ENCODE results near the gene TLL2.
"Not testable (repeated sequence)": the region's sequence is repeated elsewhere in the genome, so short reads cannot be mapped to it uniquely, and the experiment has no call there.

The TLL2 gene

DNA sequence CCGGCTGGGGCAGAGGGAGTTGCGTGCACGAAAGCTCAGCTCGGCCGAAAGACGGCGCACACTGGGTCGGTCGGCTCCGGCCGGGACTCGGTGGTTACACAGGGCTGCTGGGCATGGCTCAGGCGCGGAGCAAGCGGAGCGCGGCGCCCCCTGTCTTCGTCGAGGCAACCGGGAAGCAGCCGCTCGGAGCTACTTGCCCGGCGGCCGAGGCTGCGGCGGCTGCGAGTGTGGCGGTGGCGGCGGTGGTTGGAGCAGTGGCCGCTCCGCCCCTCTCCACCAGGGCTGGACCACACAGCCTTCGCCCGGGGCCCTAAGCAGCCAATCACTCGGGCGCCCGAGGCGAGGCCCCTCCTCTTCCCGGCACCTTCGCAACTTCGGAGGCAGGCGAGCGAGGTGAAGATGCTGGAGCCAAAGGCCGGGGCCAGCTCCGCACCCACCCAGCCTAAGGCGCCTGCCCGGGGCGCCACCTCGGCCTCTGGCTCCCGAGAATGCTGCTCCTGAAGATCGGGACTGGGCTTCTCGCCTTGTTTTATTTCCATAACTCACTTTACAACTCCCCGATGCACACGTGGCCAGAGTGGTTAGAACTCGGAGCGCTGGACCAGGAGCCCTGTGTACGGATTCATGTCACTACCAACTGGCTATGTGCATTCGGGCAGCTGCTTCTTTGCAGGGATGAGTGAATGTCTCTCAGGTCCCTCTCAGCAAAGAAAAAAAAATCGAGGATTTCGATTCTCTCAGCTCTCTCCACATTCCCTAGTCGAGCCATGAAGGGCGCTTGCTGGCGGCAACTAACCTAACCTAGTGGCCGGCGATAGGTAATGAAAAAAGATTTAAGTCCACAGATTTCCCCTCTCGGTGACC, at the start of gene TLL2:
Gene TLL2, minus strand, starts transcription at position 229 of the 864 bp plus-strand sequence. CDS start 241 bp downstream, outside the sequence.
- peak; percentile 49 for DNase-seq

DNA sequence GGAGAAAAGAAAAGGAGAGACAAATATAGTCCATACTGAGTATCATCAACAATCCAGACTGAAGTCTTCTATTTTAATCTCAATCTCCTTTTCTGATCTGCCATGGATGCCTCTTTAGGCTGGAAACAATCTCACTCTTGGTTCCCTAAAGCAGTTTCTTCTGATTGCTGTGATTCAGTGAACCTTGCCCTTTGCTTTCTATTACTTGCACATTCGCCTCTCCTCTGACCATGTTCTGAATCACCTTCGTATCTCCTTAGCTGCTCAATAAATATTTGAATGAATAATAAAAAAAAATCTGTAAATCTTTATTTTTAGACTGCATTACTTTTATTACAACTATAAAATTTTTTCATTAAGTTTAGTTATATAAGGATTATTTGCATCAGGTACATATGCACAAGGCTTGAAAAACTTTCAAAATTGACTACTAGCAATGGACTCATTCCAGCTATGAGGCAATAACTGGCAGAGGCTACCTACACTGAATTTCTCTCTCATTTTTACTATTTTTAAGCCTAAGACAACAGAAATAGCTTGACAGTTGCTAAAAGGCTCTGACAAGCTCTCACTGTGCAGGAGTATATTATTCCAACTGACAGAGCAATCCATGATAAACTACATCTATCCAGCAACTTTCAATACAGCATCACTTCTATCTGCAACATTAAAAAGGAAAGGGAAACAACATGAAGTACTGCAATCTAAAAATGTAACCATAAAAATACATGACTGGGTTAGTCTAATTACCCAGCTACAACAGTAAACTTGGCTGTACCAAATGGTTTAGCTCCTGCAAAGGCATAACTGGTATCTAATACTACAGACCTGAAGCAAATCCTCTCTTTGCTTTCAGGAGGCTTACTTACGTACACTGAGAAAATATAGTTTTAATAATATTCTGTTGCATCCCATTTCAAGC, 47.5 kb upstream of the TLL2 start:
- DNase-seq: no peak

- DNase-seq: no peak
Observed at GRCh38 chr10:96560489-96560888, 46.8 kb upstream of the TLL2 start.

GRCh38 chr10:96556003-96556402, 42.3 kb upstream of the TLL2 start:
- no peak for DNase-seq

DNA sequence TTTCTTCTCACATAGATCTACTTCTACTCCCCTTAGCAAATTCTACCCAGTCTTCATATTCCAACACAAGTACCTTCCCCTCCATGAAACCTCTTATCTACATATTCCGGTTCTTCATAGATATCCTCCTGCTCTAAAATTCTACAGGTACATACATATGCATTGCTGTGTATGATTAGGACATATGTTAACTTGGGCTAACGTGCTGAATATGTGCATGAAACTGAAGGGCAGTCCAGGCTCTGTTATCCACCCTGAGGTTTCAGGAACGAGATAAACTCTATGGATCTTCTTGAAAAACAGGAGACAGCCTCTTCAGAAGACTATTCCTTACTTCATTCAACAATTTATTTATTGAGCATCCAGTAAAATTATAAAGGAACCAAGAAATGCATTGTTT, 41.6 kb upstream of the TLL2 start:
- DNase-seq: no peak

- no peak for DNase-seq
Observed at GRCh38 chr10:96548589-96548988, 34.9 kb upstream of the TLL2 start.

GRCh38 chr10:96545558-96545957, 31.8 kb upstream of the TLL2 start:
- DNase-seq: not testable (repeated sequence)

DNA sequence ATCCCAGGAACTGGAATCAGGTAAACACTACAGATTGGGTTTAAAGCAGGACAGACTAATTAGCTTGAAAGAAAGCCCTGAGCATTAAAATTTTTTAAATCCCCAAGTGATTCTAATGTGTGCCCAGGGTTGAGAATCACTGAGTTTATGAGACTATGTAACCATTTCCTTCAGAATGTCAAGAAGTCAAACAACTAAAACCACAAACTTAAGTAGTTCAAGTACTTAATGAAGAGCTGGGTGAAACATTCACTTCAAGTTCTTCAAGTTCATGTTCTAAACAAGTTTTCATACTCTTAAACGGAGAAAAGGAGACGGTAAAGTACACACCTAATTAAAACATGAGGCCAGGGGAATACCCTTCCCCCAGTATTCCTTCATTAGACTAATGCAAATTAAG, 28.2 kb upstream of the TLL2 start:
- no peak for DNase-seq

- no peak for DNase-seq
Observed at GRCh38 chr10:96540240-96540639, 26.5 kb upstream of the TLL2 start.

- DNase-seq: no peak
Observed at GRCh38 chr10:96538683-96539082, 25.0 kb upstream of the TLL2 start.

GRCh38 chr10:96536129-96536528, 22.4 kb upstream of the TLL2 start:
- DNase-seq: no peak

DNA sequence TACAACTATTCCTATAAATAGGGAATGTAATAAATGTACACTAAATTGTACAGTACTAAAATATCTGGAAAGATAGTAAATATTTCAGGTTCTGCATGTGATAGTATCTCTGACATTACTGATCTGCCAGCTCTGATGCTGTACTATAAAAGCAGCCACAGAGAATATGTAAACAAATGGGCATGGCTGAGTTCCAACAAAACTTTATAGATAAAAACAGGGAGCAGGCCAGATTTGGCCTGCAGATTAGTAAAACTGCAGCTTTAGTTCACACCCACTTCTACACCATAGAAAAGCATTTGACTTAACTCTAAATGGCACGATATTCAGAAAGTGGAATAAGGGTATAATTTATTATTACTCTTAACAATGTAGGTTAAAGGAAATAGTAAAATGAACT, 18.8 kb upstream of the TLL2 start:
- DNase-seq: no peak

- no peak for DNase-seq
Observed at GRCh38 chr10:96529634-96530279, 16.0 kb upstream of the TLL2 start.

DNA sequence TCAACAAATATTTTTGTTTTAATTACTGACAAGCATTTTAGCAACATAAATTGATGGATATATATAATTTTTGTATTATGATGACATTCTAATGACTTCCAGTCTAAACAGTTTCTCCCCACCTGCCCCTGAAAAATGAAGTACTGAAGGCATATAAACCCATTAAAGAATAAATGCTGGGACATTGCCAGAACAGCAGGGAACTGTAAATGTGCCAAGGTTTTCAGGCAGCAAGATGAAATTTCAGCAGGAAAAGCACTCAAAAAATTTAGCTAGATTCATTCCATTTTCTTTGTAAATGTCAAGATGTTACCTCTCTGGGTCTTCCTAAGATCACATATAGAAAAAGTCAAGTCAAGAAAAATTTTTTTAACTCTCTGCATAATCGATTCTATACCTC, 11.0 kb upstream of the TLL2 start:
- DNase-seq: no peak

GRCh38 chr10:96517284-96517683, 3.6 kb upstream of the TLL2 start:
- no peak for DNase-seq

GRCh38 chr10:96516337-96516736, 2.6 kb upstream of the TLL2 start:
- no peak for DNase-seq

GRCh38 chr10:96513305-96513697, 425 bp downstream of the TLL2 start:
- DNase-seq: peak; percentile 20

GRCh38 chr10:96512524-96513304, 1.0 kb downstream of the TLL2 start:
- no peak for DNase-seq

DNA sequence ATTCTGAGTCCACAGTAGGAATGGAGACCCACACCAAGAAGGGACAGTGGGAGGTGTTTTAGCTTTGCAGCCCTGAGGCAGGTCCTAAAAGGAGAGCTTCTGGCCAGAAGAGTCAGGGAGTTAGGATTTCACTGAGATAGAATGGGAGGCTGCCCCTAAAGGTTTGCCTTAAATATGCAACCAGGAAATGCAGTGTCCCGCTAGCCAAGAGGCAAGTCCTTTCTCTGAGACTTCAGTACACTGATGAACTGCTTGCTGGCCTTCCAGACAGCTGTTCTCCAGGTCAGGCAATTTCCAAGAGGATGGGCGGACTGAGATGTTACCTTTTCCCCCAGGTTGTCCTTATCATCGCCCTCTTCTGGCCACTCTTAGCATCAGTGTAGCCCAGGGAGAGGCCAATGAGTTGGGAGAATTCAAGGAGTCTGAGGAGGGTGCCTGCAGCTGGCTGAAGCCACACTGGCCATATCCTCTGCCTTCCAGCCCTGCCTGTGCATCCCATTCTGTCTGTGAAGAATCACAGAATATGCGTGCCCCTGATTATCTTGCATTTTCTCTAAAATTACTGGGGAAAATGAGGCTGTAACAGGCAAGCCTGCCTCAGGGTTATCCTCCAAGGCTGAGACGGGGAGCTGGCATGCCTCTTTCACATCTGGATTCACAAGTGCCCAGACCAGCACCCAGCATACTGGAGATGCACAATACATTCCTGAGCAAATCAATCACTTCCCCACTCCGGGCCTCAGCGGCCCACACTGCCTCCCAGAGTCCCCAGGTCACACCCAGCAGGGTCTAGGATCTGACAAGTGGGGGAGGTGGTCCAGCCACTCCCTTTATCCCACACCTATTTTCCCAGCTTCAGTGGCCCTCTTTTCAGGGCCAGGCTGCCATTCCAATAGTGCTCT, 2.4 kb downstream of the TLL2 start:
- DNase-seq: no peak

GRCh38 chr10:96509017-96509641, 4.6 kb downstream of the TLL2 start:
- no peak for DNase-seq

DNA sequence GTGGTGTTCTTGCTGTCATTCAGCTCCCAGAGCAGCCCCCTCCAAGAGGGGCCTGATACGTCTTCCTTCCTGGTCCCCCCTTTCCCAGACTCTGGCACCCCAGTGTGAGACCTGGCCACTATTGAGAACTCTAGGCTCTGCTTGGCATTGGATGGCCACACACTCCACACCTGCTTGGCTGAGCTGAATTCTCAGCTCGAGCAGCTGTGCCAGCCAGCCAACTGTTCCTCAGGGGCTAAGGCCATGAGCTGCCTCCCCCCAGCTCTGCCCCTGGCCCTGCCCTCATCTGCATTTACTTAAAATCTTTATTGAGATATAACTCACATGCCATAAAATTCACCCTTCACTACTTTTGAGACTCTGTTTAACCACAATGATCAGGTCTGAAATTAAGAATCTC, 6.7 kb downstream of the TLL2 start:
- DNase-seq: no peak

All from activated gamma-delta T cell treated with Interleukin-2 at 50 U/mL for 16 hours (primary cell).